Nephron progenitor cell (in vitro differentiated cells): ENCODE measurements around the gene UTS2R.

Experiments
- DNase-seq: peaks from one replicate; pipeline ENCODE4 v3.0.0; 2021
- H3K27ac Mint-ChIP-seq: 2 replicates; pipeline ENCODE4 v1.8.0; 2021; ENCODE audit warnings: mild to moderate bottlenecking, moderate library complexity, mixed read lengths
- H3K27me3 Mint-ChIP-seq: 2 replicates; pipeline ENCODE4 v1.8.0; 2021; ENCODE audit warnings: mild to moderate bottlenecking, low read depth, mixed read lengths; ENCODE audit not compliant: poor library complexity
- H3K36me3 Mint-ChIP-seq: 2 replicates; pipeline ENCODE4 v1.8.0; 2021; ENCODE audit warnings: low read depth, mixed read lengths
- H3K4me1 Mint-ChIP-seq: 2 replicates; pipeline ENCODE4 v1.8.0; 2021; ENCODE audit warnings: mixed read lengths
- H3K4me3 Mint-ChIP-seq: 2 replicates; pipeline ENCODE4 v1.8.0; 2021; ENCODE audit warnings: mild to moderate bottlenecking, moderate library complexity, mixed read lengths
- H3K9me3 Mint-ChIP-seq: 2 replicates; pipeline ENCODE4 v1.8.0; 2021; ENCODE audit warnings: mild to moderate bottlenecking, moderate library complexity, mixed read lengths
- CTCF ChIP-seq: fragments of 200-600 bp; sonication (generic); IDR thresholded peaks from 2 replicates; pipeline ENCODE4 v1.5.0; 2021; ENCODE audit warnings: antibody characterized with exemption

The UTS2R gene

DNA sequence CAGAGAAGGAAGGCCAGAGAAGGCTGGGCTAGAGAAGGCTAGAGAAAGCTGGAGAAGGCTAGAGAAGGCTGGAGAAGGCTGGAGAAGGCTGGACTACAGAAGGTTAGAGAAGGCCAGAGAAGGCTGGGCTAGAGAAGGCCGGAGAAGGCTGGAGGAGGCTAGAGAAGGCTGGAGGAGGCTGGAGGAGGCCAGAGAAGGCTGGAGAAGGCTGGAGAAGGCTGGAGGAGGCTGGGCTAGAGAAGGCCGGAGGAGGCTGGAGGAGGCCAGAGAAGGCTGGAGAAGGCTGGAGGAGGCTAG, 53.2 kb downstream of the UTS2R start:
- no peak for DNase-seq
- Mint-ChIP-seq H3K27me3 (peaks cover 3% of the 10 kb centered on the region), H3K4me1 (peaks cover under 1% of the 10 kb centered on the region), H3K27ac (no peak overlapping the region), H3K4me3 (no peak overlapping the region), H3K9me3 (peaks cover 32% of the 10 kb centered on the region), H3K36me3 (peaks cover 53% of the 10 kb centered on the region)
- no peak for TF ChIP-seq CTCF
